Epithelial cell of esophagus (primary cell): ENCODE measurements around the gene ME3.

ENCODE experiments used
- DNase-seq: peaks from one replicate; pipeline ENCODE4 v3.0.0; 2010; ENCODE audit warnings: low read depth
- H3K4me3 ChIP-seq: 2 replicates; pipeline ENCODE4 v1.5.1; 2011; ENCODE audit warnings: mild to moderate bottlenecking, low read length, control low read depth
- CTCF ChIP-seq: IDR thresholded peaks from 2 replicates; pipeline ENCODE4 v1.5.1; 2011; ENCODE audit warnings: low read depth, mild to moderate bottlenecking, low read length, control low read depth, inconsistent platforms; ENCODE audit not compliant: insufficient read depth; ENCODE audit errors: missing control alignments

The ME3 gene

DNA sequence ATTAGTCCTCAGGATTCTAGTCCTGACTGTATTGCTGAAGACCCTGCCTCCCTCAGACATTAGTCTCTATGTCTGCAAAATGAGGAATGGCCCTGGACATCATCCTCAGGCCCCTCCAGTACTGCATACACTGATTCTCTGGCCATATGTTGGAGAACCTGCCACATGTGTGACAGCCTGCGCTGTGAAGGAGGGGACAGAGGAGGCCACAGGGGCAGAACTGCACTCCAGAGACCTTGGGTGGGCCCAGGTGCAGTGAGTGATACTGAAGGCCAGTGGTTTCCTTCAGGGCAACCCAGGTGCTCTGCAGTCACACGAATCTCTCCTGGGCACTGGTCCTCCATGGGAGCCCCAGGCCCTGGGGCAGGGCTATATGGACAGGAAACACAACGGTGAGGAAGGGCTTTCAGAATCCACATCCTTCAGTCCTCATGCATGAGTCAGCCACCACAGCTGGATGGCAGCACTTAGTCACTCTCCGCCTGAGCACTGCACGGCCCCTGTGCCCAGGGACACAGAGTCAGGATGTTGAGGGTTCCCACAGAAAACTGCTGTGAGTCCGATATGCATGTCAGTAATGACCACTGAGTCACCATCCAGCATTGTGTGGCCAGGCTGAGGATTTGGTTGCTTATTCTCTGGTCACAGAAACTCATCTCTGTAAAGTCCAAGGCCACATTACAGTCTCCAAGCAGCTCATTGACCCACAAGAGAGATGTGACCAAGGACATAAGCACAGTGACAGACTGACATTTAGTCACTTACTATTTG, 39.7 kb downstream of the ME3 start:
- H3K4me3 ChIP-seq, result no peak overlapping the region
- peak; percentile 56 for TF ChIP-seq CTCF
- DNase-seq, result peak; percentile 94

- no peak for TF ChIP-seq CTCF
- no peak for DNase-seq
- H3K4me3 ChIP-seq, result no peak overlapping the region
Observed at GRCh38 chr11:86630229-86630981, 42.0 kb downstream of the ME3 start.

DNA sequence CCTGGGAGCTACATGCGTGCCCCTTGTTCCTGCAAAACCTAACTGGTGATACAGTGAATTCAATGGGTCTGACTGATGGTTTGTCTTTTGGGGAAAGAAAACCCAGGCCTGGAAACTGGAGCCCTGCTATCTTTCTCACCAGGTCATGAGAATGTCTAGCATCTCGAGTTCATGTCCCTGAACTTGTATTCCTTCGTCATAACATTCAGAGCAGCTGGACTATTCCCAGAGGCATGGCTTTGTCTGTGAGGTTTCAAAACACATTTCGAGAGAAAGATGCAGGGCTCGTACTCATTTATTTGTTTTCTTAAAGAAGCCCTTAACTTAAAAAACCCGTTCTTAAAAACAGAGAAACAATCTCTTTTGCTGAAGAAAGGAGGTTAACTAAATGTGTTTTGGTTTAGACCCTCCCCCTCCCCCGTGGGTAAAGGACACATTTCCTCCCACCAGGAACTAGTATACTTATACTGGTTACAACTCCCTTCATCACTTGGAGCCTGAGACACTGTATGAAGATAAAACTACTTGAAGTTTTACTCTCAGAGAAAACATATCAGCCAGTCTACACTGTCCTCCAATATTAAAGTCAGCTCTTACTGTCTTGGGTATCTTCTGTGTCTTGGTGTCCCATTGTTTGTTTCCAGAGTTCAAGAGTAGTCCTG, 43.2 kb downstream of the ME3 start:
- no peak overlapping the region for H3K4me3 ChIP-seq
- TF ChIP-seq CTCF, result no peak
- DNase-seq, result no peak

GRCh38 chr11:86627776-86628455, 44.5 kb downstream of the ME3 start:
- H3K4me3 ChIP-seq, result no peak overlapping the region
- no peak for DNase-seq
- no peak for TF ChIP-seq CTCF

GRCh38 chr11:86625981-86626380, 46.4 kb downstream of the ME3 start:
- no peak overlapping the region for H3K4me3 ChIP-seq
- no peak for TF ChIP-seq CTCF

GRCh38 chr11:86625544-86625943, 46.9 kb downstream of the ME3 start:
- peak; percentile 12 for DNase-seq
- no peak for TF ChIP-seq CTCF
- H3K4me3 ChIP-seq, result no peak overlapping the region

More at GRCh38 chr11:86625981-86626380, 46.4 kb downstream of the ME3 start:
- DNase-seq, result no peak
